HG02571 (cell line): ENCODE results near the gene GABRE.

Source experiments
- ATAC-seq: cut with Tn5 transposase; IDR thresholded peaks from one replicate; pipeline ENCODE4 v1.9.1; 2021; ENCODE audit warnings: mild to moderate bottlenecking, moderate library complexity; ENCODE audit not compliant: unreplicated experiment

GABRE gene, protein sequence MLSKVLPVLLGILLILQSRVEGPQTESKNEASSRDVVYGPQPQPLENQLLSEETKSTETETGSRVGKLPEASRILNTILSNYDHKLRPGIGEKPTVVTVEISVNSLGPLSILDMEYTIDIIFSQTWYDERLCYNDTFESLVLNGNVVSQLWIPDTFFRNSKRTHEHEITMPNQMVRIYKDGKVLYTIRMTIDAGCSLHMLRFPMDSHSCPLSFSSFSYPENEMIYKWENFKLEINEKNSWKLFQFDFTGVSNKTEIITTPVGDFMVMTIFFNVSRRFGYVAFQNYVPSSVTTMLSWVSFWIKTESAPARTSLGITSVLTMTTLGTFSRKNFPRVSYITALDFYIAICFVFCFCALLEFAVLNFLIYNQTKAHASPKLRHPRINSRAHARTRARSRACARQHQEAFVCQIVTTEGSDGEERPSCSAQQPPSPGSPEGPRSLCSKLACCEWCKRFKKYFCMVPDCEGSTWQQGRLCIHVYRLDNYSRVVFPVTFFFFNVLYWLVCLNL

DNA sequence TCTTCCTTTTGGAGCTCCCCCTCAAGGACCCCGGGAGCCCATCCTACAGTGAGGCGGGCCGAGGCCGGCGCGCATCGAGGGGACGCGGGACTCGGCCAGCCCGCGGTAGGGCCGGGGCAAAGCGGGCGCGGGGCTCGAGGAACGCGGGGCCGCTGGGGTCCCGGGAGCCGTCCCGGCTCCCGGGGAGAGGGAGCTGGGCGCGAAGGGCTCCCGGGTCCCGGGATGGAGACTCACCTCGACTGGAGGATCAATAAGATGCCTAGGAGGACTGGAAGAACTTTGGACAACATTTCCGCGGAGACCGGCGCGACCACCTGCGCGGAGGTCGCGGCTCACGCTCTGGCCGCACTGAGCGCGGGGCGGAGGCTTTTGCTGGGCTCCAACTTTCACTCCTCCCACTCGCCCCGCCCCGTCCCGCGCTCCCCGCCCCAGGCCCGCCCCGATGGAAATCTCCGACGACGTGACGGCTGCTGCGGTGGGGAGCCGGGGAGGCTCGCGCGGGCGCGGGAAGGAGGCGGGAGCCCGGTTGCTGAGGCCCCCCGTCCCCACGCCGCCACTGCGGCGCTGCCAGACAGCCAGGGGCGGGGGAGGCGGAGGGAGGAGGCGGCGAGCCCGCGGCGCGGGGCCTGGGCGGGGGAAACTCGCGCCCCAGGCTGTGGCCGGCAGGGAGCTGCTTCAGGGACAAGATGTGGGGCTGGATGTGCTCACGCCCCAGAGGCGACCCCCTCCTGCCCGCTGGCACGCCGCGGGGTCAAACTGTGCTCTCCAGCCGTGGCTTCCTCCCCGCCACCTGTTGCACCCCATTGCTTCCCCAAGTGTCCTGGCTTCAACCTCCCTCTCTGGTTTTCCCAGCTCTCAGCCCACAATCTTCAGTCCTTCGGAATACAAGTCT, at the start of gene GABRE:
Gene GABRE, minus strand, starts transcription at position 341 of the 892 bp plus-strand sequence. Its CDS starts 51 bp downstream, at position 290.
- no peak for ATAC-seq

DNA sequence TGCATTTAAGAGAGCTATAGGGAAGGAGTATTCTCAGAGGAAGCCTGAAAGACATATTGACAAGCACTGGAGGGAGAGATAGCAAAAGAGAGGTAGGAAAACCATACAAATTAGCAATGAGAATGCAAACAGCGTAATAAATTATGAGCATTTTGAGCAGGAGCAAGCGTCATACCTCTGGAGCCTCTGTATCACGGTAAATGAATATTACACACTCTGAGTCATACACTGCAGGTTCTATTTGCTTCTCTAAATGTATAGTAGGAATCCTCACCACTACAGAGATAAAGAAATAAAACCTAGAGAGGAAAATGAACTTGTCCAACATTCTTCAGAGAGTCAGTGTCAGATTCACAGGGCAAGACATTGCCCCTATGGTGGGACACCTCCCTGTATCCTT, 46.4 kb upstream of the GABRE start:
- ATAC-seq, result no peak

DNA sequence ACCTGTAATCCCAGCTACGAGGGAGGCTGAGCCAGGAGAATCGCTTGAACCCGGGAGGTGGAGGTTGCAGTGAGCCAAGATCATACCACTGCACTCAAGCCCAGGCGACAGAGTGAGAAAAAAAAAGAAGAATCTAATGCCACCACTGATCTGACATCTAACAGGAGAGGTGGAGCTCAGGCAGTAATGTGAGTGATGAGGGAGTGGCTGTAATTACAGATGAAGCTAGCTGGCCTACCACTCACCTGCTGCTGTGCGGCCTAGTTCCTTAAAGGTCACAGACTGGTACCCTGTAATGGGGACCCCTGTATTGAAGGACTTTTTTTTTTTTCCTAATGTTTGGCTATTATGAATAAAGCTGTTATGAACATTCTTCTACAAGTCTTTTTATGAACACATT, 25.3 kb upstream of the GABRE start:
- ATAC-seq, result no peak

DNA sequence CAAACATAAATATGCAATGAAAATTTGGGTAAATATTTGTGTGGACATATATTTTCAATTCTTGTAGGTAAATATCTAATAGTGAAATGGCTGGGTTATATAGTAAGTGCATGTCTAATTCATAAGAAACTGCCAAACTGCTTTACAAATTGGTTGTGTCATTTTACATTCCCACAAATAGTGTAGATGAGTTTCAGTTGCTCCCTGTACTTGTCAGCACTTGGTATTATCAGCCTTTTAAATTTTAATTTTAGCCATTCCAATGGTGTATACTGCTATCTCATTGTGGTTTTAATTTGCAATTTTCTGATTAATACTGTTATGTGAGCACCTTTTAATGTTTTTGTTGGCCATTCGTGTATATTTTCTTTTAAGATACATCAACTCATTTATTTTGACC, 23.1 kb upstream of the GABRE start:
- no peak for ATAC-seq

DNA sequence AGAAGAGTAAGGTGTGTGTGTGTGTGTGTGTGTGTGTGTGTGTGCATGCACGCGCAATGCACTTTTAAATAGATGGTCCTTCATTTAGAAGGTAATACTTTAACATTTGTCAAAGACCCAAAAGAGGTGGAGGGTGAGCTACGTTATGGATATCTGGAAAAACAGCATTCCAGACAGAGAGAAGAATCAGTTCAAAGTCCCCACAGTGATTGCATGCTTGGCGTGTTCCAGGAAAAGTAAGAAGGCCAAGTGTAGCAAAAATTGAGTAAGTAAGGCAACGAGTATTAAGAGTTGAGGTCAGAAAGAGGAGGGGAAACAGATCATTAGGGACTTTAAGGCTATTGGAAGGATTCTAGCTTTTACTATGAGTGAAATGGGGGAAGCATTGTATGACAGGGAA, 21.9 kb upstream of the GABRE start:
- ATAC-seq, result no peak

DNA sequence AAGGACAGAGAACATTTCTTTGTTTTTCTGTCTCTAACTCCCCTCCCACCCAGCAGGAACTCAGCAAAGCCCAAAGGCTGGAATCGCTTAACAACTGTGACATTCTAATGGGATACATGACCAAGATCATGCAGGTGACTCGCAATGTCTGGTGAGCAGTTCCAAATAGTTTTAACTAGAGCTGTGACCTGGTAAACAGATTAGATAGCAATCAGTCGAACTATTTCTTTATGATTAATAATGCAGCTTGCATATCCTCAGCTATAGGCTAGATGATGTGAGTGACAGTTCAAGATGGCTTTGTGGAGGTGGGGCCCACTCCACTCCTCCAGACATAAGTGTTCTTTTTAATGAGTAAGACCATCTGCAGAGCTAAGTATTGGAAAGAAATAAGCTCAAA, 20.0 kb upstream of the GABRE start:
- ATAC-seq, result no peak

DNA sequence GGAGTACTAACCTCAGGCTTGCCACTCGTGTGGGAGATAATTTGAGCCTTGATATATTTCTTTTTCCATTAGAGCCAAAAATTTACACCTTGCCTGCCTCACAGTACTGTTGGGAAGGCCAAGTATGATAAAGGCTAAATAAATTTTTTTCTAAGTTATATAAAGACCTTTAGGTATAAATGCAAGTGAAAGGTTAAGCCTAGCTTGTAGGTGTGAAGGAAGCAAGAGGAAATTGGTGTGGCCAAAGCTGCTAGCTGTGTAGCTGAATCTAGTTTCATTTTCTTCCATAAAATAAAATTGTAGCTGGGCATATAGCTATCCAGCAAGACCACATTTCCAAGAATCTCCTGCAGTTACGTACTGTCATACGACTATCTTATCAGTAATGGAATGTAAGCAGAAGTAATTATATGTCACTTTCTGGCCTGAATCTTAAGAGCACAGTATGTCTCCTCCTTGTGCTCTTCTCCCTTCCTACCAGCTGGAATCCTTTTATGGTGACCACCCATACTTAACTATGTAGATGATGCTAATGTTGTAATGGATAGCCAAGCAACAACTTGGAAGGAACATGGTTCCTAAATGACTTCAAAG, 14.3 kb upstream of the GABRE start:
- ATAC-seq, result no peak

DNA sequence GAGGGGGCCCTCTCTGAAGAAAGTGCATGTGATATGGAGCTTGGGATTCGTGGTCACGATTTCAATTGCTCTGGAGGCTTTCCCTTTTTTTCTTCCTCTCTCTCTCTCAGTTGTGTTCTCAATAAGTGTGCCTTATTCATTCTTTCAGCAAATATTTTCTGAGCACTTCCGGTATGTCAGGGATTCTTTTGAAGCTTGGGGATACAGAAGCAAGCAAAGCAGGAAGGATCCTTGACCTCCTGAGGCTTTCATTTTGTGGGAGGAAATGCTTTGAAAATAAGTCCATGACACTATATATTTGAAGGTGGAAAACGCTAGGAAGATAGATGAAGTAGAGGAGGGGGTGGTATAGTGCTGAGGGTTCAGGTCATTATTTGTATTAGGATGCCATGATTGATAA, 12.6 kb upstream of the GABRE start:
- no peak for ATAC-seq

DNA sequence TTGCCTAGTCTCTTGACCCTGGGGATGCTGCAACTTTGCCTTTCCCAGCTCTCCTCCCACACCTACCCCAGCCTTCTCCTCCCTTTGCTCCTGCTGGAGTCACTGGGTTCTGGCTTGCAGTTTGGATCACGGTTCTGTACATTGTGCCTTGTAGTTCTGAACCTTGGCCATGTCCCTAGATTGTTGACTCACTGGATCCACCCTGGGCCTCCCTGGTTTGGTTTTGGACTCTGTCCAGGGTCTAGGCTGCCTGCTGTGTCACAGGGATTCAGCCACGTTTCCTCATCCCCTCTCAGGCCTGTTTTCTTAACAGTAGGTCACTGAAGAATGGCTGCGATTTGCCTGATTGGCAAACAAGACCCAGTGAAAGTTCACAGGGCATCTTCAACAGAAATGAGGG, 11.5 kb upstream of the GABRE start:
- ATAC-seq, result no peak

DNA sequence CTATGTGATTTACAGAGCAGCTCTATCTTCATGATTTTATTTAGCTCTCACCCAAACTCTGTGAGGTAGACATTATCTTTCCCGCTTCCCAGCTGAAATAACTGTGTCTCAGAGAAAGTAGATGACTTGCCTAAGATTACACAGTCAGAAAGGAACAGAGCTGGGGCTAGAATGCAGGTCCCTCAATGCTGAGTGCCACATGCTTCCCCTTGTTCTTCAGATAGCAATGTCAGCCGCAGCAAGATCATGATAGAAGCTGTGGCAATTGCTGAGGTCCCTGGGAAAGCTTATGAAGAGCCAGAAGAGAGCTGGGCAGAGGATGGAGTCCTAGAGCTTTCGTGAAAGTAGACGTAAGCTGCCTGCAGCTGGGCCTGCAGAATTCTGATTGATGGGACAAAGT, 11.1 kb upstream of the GABRE start:
- no peak for ATAC-seq

DNA sequence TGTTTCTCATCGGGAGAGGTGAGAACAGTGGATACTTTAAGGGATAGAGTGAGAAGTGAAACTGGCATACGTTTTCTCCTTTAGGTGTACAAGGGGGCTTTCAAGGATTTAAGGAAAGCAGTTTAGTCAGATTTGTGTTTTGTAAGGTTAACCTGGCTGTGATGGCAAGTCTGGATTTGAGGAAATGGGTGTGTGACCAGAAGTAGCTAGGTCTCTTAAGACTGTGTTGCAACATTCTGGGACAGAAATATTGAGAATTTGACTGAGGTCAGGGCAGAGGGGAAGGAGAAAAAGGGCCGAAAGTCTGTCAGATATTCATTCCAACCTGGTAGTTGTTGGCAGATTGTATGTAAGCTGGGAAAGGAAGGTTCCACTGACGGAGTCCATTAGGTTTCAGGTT, 10.4 kb upstream of the GABRE start:
- ATAC-seq, result no peak

DNA sequence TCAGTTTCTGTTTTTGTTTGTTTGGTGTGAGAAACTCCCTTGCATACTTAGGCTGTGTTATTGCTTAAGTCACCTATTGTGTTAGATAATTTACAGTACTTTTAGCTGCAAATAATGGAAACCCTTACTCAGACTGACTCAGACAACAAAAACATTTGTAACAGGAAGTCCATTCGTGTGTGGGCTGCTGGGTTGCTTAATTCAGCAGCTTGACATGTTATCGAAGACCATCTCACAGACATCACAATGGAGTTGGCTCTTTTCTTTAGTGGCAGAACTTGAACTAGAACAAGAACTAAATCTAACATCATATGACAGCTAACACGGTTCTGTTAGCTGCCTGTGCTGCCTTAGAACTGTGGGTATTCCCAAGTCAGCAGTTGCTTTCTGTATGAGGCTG, 9.9 kb upstream of the GABRE start:
- ATAC-seq, result no peak

DNA sequence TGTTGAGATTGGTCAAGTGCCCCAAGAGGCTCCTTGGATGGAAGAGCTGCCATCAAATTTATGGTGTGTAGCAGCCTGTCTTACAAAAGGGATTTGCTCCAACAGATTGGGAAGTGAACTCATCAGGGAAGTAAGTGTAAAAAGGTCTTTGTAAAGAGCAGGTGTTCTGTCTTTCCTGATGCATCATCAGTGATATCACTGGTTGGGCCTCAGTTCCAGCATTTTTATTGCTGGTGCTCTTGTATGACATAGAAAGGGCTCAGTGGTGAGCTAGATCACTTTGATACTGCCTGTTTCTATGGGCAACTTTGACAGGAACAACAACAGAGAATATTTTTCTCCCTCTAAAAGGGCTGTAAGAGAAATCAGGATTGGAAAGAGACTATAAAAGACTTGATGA, 8.7 kb upstream of the GABRE start:
- no peak for ATAC-seq

DNA sequence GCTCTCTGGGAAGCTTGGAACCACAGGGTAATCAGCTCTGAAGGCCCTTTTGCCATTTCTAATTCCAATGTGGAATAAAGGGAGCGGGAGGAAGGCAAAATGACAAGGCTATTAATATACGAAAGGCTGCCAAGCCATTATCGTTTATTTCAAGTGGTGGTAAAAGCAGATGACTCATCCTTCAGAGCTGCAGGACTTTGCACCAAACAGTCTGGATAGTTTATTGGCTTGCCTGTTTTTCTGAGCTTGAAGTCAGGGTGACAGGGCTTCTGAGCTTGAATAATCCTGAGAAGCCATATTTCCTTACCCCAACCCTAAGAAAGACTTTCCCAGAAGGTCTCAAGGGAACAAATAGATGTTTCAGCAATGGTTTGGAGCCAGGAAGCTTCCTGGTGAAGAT, 7.7 kb upstream of the GABRE start:
- ATAC-seq, result no peak

DNA sequence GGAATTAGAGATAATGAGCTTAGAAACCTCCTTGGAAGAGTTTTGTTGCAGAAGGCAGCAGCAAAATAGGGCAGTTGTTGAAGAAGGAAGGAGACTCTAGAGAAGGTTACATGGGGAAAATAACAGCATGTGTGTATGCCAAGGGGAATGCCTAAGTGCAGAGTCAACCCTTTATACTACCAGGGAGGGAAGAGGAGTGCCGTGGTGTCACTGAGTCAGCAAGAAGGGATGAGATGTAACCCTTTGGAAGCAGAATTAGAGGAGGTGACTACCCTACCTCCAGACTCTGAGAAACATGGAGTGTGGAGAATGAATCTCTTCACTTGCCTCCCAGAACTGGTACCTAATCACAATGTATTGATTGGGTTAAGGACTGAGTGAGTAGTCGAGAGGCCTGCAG, 6.7 kb upstream of the GABRE start:
- no peak for ATAC-seq

DNA sequence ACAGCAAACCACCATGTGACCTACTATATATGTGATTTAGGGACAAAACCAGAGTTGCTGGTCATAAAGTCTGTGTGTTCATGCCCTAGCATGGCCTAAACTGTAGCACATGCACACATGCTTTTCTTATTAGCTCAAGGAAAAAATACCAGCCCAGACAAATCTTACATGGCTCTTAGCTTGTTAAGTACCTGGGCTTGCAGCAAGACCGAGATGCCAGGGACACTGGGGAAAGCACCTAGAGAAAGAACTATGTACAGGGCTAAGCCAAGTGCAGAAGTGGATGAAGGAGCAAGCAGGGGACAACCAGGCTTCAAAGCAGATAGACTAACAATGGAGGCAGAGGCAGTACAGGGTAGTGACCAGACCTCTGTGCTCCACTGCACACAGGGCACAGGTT, 3.4 kb upstream of the GABRE start:
- ATAC-seq, result no peak

DNA sequence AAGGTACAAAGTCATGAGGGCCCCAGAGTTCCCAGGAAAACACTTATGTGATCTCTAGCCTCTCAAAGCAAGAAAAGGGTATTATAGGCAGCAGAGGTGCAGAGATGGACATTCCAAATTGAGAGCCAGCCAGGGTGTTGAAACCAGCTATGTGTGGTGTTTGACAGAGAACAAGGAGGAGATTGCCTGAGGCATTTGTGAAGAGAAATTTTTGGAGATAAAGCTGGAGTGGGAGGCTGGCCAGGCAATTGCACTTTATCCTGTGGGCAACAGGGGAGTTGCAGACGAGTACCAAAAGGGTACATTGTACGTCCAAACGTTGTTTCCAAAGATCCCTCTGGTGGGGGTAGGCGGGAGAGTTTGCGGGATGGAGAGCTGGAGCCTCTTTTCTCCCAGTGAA, 2.5 kb upstream of the GABRE start:
- ATAC-seq, result no peak

DNA sequence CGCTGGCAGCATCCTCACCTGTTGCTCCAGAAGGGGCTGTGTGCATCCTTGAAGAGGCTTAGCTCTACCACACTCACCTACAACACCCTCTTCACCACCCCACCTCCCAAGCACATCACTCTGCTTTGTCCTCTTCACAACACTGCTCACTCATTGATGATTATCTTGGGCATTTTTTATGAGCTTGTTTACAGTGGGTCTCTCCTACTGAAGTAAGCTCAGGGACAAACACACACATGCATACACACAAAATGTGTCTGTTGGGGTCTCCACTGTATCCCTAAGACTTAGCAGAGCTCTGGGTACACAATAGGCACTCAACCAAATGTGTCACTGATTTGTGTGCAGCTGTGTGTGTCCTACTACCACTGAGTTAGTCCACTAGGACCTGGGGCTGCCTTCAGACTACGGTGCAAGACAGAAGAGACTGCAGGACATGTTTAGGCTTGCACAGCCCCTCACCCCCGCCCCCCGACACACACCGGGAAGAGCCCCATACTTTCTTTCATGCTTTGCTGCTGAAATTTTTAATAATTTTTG, 1.3 kb upstream of the GABRE start:
- ATAC-seq, result no peak

DNA sequence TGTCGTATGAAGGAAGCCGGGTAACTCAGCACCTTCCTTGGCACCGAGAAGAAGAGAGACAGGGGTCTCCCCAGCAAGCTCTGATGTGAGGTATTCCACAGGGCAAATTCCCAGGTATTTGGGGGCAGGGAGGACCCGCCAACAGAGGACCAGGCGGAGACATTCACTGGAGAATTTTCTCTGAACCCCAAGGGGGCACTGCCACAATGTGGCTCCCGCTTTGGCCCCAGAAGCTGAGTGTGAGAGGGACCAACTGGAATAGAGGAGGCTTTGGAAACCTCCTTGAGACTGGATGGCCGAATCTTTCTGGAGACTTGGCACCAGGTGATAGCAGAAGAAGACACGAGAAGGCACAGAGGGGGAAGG, 735 bp upstream of the GABRE start:
- no peak for ATAC-seq

DNA sequence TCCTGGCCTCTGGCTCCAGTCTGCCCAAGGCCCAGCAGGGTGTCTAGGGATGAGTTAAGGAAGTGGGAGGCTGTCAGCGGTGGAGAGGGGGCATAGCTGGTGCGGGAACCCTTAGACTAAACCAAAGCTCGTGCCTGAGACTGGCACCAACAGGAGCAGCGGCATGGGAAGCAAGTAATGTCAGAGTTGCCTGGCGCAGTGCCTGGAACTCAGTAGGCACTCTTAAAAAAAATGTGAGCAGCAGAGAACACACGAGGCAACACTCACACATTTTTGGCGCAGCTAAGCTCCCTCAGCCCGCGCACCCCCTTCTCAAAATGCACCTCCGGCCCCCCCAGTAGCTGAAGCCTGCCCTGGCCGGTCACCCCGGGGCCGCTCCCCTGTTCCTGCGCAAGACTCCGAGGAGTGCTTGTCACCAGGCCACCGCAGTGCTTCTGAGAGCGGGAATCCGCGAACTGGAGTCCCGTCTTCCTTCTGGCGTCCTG, 583 bp downstream of the GABRE start:
- no peak for ATAC-seq

DNA sequence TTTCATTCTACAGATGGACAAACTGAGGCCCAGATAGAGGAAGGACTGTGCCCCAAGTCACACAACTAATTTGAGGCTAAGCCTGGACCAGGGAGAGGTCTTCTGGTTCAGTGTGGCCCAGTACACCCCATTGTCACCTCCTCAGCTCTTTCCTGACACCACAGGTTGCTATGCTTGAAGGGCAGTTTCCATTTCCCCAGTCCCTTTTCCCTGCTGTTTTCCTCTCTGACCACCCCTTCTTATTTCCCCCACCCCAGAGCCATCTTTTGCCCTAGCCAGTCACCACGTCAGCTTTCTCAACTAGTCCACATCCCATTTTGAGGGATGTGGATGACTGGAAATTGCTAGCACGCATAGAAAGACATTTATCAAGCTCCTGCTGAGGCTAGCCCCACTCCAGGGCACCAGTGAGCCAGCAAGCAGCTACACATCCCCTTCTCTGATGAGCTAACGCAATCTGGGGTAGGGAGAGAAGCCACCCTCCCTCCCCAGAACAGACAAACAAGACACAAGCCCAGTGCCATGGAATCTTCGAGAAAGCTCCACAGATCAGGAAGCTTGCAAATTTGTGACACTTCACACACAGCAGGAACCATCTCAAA, 1.3 kb downstream of the GABRE start:
- ATAC-seq, result no peak
